ENCODE results near the gene SUSD1. TPM values are rescaled to one million over a fixed set of nuclear protein-coding genes. Genes with fewer than 3 reads are reported as not detected.

SUSD1 gene
- total RNA-seq, 2 experiments from 2014 or later = 0.32 TPM; not detected in 1

DNA sequence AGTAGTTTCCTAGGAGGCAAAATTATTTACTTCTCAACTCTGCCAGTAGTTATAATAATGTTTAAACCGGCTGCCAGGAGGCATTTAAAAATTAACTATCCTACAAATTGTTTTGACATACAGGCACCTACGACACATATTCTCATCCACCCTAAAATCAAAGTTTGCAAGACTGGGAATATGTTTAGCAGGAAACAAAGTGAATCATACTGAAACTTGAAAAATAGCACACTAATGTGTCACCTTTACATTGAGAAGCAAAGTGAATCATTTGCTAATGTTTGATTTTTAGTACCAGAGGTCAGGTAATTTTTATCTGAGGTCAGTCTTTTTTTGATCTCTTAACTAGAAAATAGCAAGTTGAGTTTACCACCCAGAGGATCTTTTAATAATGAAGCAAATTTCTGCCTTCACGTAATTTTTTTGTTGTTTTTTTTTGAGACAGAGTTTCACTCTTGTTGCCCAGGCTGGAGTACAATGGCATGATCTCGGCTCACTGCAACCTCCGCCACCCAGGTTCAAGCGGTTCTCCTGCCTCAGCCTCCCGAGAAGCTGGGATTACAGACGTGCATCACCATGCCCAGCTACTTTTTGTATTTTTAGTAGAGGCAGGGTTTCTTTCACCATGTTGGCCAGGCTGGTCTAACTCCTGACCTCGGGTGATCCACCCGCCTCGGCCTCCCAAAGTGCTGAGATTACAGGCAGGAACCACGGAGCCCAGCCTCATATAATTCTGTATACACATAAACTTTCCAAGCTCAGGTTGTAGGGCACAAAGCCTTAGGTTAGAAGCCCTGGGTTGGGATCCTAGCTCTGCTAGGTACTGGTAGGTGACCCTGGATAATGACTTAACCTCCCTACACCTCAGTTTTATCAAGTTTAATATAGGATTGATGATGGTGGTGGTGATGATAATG is 154.2 kb downstream of the SUSD1 start:
- Histone ChIP-seq H3K4me2 (ENCODE audit: low read length) (no peak overlapping the region), H3K4me1 (ENCODE audit: insufficient read depth, low read length, poor library complexity, severe bottlenecking) (no peaks in the 10 kb centered on the region), H3K36me3 (ENCODE audit: insufficient read depth, low read length) (no peaks in the 10 kb centered on the region), H2AFZ (ENCODE audit: low read length) (no peak overlapping the region), H4K20me1 (ENCODE audit: insufficient read depth, low read length) (no peaks in the 10 kb centered on the region), H3K9me3 (ENCODE audit: low read length) (no peaks in the 10 kb centered on the region), H3K27ac (ENCODE audit: low read depth, low read length, poor library complexity, severe bottlenecking) (no peak overlapping the region), H3K4me3 (ENCODE audit: low read depth, low read length, poor library complexity, severe bottlenecking) (no peak overlapping the region), H3K79me2 (ENCODE audit: insufficient read depth, low read depth, low read length) (no peaks in the 10 kb centered on the region), H3K9me2 (ENCODE audit: insufficient read depth, low read length) (no peaks in the 10 kb centered on the region)
- intact Hi-C loops (cut with micrococcal nuclease; ENCODE audit: unreplicated experiment) = no loop called here
- DNase-seq (ENCODE audit: low spot score) = no peak
- POLR2A ChIA-PET = interaction anchor here (0.7 to 1.2 kb wide), 2 partner anchors 13 to 21 kb away, joined by 3 to 4 read pairs; no protein-coding TSS in a partner anchor
- CTCF ChIA-PET (ENCODE audit: unreplicated experiment) = no interaction called here
- no TSS peak for BruUV-seq (replicated peaks)
- TF ChIP-seq, protein P1, sequence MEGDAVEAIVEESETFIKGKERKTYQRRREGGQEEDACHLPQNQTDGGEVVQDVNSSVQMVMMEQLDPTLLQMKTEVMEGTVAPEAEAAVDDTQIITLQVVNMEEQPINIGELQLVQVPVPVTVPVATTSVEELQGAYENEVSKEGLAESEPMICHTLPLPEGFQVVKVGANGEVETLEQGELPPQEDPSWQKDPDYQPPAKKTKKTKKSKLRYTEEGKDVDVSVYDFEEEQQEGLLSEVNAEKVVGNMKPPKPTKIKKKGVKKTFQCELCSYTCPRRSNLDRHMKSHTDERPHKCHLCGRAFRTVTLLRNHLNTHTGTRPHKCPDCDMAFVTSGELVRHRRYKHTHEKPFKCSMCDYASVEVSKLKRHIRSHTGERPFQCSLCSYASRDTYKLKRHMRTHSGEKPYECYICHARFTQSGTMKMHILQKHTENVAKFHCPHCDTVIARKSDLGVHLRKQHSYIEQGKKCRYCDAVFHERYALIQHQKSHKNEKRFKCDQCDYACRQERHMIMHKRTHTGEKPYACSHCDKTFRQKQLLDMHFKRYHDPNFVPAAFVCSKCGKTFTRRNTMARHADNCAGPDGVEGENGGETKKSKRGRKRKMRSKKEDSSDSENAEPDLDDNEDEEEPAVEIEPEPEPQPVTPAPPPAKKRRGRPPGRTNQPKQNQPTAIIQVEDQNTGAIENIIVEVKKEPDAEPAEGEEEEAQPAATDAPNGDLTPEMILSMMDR (conservative IDR thresholded peaks at IDR 0.05; ENCODE audit: low read length) = no peak
- TF ChIP-seq EZH2phosphoT487 (IDR thresholded peaks at IDR 0.05; ENCODE audit: borderline replicate concordance, low read depth, low read length) = no peak

DNA sequence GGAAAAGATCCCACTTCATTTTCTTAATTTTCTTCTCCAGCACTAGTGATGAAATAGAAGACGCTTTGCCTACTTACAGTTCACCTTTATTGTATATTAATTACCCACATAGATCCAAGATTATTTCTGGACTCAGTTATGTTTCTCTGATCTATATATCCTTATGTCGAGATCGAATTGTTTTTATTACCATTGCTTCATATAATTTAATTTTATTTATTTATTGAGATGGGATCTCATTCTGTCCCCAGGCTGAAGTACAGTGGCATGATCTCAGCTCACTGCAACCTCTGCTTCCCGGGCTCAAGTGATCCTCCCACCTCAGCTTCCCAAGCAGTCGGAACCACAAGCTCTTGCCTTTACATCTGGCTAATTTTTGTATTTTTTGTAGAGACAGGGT is 157.2 kb downstream of the SUSD1 start:
- no TSS peak for BruUV-seq (replicated peaks)
- Histone ChIP-seq H4K20me1 (ENCODE audit: insufficient read depth, low read length) (no peaks in the 10 kb centered on the region), H3K9me3 (ENCODE audit: low read length) (no peaks in the 10 kb centered on the region), H3K36me3 (ENCODE audit: insufficient read depth, low read length) (no peaks in the 10 kb centered on the region), H3K4me2 (ENCODE audit: low read length) (no peak overlapping the region), H3K27ac (ENCODE audit: low read depth, low read length, poor library complexity, severe bottlenecking) (no peak overlapping the region), H3K4me1 (ENCODE audit: insufficient read depth, low read length, poor library complexity, severe bottlenecking) (no peaks in the 10 kb centered on the region), H3K9me2 (ENCODE audit: insufficient read depth, low read length) (no peaks in the 10 kb centered on the region), H2AFZ (ENCODE audit: low read length) (no peak overlapping the region), H3K4me3 (ENCODE audit: low read depth, low read length, poor library complexity, severe bottlenecking) (no peak overlapping the region), H3K79me2 (ENCODE audit: insufficient read depth, low read depth, low read length) (no peaks in the 10 kb centered on the region)
- TF ChIP-seq, protein P1 (conservative IDR thresholded peaks at IDR 0.05; ENCODE audit: low read length) = no peak
- no peak for TF ChIP-seq EZH2phosphoT487 (IDR thresholded peaks at IDR 0.05; ENCODE audit: borderline replicate concordance, low read depth, low read length)
- intact Hi-C loops (cut with micrococcal nuclease; ENCODE audit: unreplicated experiment) = no loop called here
- POLR2A ChIA-PET = interaction anchor here (1.3 kb wide), 1 partner anchor 15 kb away, joined by 5 read pairs; no protein-coding TSS in a partner anchor
- CTCF ChIA-PET (ENCODE audit: unreplicated experiment) = no interaction called here
- no peak for DNase-seq (ENCODE audit: low spot score)

DNA sequence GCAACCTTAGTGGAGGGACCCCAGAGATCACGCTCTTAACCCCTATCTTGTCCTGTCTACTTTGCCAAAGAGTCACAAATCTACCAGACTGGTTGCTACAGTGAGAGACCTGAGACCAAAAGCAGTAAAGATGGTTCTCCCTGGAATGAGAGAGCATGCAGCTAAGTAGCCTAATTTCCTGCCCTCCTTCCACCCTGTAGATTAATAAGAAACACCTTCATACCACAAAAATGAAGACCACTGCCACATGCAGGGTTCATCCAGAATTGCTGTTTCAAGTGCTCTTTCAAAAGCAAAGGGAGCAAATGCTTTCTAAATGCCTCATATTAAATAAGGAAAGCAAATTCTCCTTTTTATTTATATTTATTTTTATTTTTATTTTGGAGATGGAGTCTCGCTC is 159.4 kb downstream of the SUSD1 start:
- no peaks in the 10 kb centered on the region for H3K79me2 ChIP-seq (ENCODE audit: insufficient read depth, low read depth, low read length)
- H3K36me3 ChIP-seq (ENCODE audit: insufficient read depth, low read length) = no peaks in the 10 kb centered on the region
- intact Hi-C loops (cut with micrococcal nuclease; ENCODE audit: unreplicated experiment) = no loop called here
- DNase-seq (ENCODE audit: low spot score) = no peak
- H3K4me2 ChIP-seq (ENCODE audit: low read length) = no peak overlapping the region
- peaks cover 9% of the 10 kb centered on the region for H3K4me1 ChIP-seq (ENCODE audit: insufficient read depth, low read length, poor library complexity, severe bottlenecking)
- no peaks in the 10 kb centered on the region for H3K9me2 ChIP-seq (ENCODE audit: insufficient read depth, low read length)
- H3K4me3 ChIP-seq (ENCODE audit: low read depth, low read length, poor library complexity, severe bottlenecking) = no peak overlapping the region
- H4K20me1 ChIP-seq (ENCODE audit: insufficient read depth, low read length) = no peaks in the 10 kb centered on the region
- ChIA-PET POLR2A (interaction anchor here (0.6 to 1.3 kb wide), 3 partner anchors 11 to 33 kb away, joined by 3 read pairs; no protein-coding TSS in a partner anchor), CTCF (ENCODE audit: unreplicated experiment) (no interaction called here)
- no peak overlapping the region for H2AFZ ChIP-seq (ENCODE audit: low read length)
- no peaks in the 10 kb centered on the region for H3K9me3 ChIP-seq (ENCODE audit: low read length)
- TF ChIP-seq, protein P1 (conservative IDR thresholded peaks at IDR 0.05; ENCODE audit: low read length) = no peak
- no peak for TF ChIP-seq EZH2phosphoT487 (IDR thresholded peaks at IDR 0.05; ENCODE audit: borderline replicate concordance, low read depth, low read length)
- H3K27ac ChIP-seq (ENCODE audit: low read depth, low read length, poor library complexity, severe bottlenecking) = no peak overlapping the region
- BruUV-seq (replicated peaks) = no TSS peak
